ENCODE measurements around the gene EPHB3.

GRCh38 chr3:184558726-184559125 lies 2.9 kb upstream of the EPHB3 start:
- no peak for TF ChIP-seq FOS (IDR thresholded peaks at IDR 0.05; ENCODE audit: borderline replicate concordance, insufficient read depth, low read length)
- no peak for TF ChIP-seq CTCF (IDR thresholded peaks at IDR 0.05; ENCODE audit: extremely low read depth in 1 of 2, insufficient read depth in 1 of 2, low read depth in 1 of 2, low read length in 2 of 2)
- no peak for TF ChIP-seq MAX (IDR thresholded peaks at IDR 0.05; ENCODE audit: insufficient read depth, insufficient read length)
- no peak for TF ChIP-seq MYC (IDR thresholded peaks at IDR 0.05; ENCODE audit: low read depth, low read length)
- no peak for TF ChIP-seq POLR2AphosphoS5 (IDR thresholded peaks at IDR 0.05; ENCODE audit: insufficient read depth, low read depth, low read length)
- TF ChIP-seq EZH2 (IDR thresholded peaks at IDR 0.05; ENCODE audit: borderline replicate concordance, low read depth, low read length, severe bottlenecking), result no peak
- no peak for TF ChIP-seq JUN (IDR thresholded peaks at IDR 0.05; ENCODE audit: borderline replicate concordance, insufficient read depth, insufficient read length, low read depth)
- no peak for TF ChIP-seq POLR2A (IDR thresholded peaks at IDR 0.05; ENCODE audit: low read depth, low read length)
- TF ChIP-seq GATA2 (IDR thresholded peaks at IDR 0.05; ENCODE audit: insufficient read depth, insufficient read length, low read depth, low read length), result no peak

All from endothelial cell of umbilical vein (primary cell).